ENCODE data around the gene TRAF5.
"Not testable (repeated sequence)": the region's sequence is repeated elsewhere in the genome, so short reads cannot be mapped to it uniquely, and the experiment has no call there.

The TRAF5 gene

GRCh38 chr1:211349741-211350140 is 23.1 kb downstream of the TRAF5 start:
- no peak for DNase-seq

GRCh38 chr1:211352055-211352454 is 25.4 kb downstream of the TRAF5 start:
- not testable (repeated sequence) for DNase-seq

GRCh38 chr1:211352465-211352864 is 25.8 kb downstream of the TRAF5 start:
- DNase-seq = no peak

GRCh38 chr1:211352985-211353515 is 26.4 kb downstream of the TRAF5 start:
- peak; percentile 77 for DNase-seq

GRCh38 chr1:211353562-211354212 is 27.1 kb downstream of the TRAF5 start:
- DNase-seq = no peak

- no peak for DNase-seq
Measured at GRCh38 chr1:211355873-211356272, 29.2 kb downstream of the TRAF5 start.

- DNase-seq = no peak
Measured at GRCh38 chr1:211356723-211357407, 30.2 kb downstream of the TRAF5 start.

- DNase-seq = no peak
Measured at GRCh38 chr1:211358685-211359084, 32.1 kb downstream of the TRAF5 start.

- DNase-seq = no peak
Measured at GRCh38 chr1:211359876-211360275, 33.2 kb downstream of the TRAF5 start.

GRCh38 chr1:211361202-211361601 is 34.6 kb downstream of the TRAF5 start:
- DNase-seq = no peak

GRCh38 chr1:211369640-211370039 is 43.0 kb downstream of the TRAF5 start:
- DNase-seq = no peak

GRCh38 chr1:211370669-211371068 is 44.0 kb downstream of the TRAF5 start:
- DNase-seq = no peak

GRCh38 chr1:211371406-211372105 is 44.9 kb downstream of the TRAF5 start:
- no peak for DNase-seq

GRCh38 chr1:211372463-211372862 is 45.8 kb downstream of the TRAF5 start:
- DNase-seq = no peak

- no peak for DNase-seq
Measured at GRCh38 chr1:211375146-211375818, 48.6 kb downstream of the TRAF5 start.

- DNase-seq = no peak
Measured at GRCh38 chr1:211375949-211376348, 49.3 kb downstream of the TRAF5 start.

GRCh38 chr1:211376807-211377470 is 50.3 kb downstream of the TRAF5 start:
- DNase-seq = no peak

- DNase-seq = no peak
Measured at GRCh38 chr1:211377539-211378450, 51.2 kb downstream of the TRAF5 start.

- no peak for DNase-seq
Measured at GRCh38 chr1:211378844-211379243, 52.2 kb downstream of the TRAF5 start.

GRCh38 chr1:211379446-211379845 is 52.8 kb downstream of the TRAF5 start:
- no peak for DNase-seq

- no peak for DNase-seq
Measured at GRCh38 chr1:211381481-211382181, 55.0 kb downstream of the TRAF5 start.
